ENCODE data around the gene KCND1. TPM values are rescaled to one million over a fixed set of nuclear protein-coding genes. Genes with fewer than 3 reads are reported as not detected.
A peak's percentile ranks its signal among the peaks of the same experiment; 100 is the strongest.

KCND1 gene
- total RNA-seq, 4 donors from 2014 or later = 2.1 to 7.5 (median 4.2) TPM

GRCh38 chrX:48913605-48914366 is 57.9 kb downstream of the KCND1 start:
- no peak overlapping the region for H3K27ac ChIP-seq
- H3K4me3 ChIP-seq = no peak overlapping the region
- H3K4me1 ChIP-seq = peaks cover 0 to 29% (median 0%) of the 10 kb centered on the region in 4 donors
- no peaks in the 10 kb centered on the region for H3K9me3 ChIP-seq
- TF ChIP-seq CTCF (IDR thresholded peaks at IDR 0.05) = no peak
- TF ChIP-seq POLR2A (IDR thresholded peaks at IDR 0.05) = no peak
- no peak for TF ChIP-seq EP300 (IDR thresholded peaks at IDR 0.05)
- peaks cover 0 to 14% (median 0%) of the 10 kb centered on the region in 3 donors for H3K36me3 ChIP-seq
- no peaks in the 10 kb centered on the region for H3K27me3 ChIP-seq
- DNase-seq (ENCODE audit: low spot score in 2 of 2) = no peak
- 56 to 80% methylated on average over 1 to 5 of the region's 5 CpGs for WGBS, 2 donors

GRCh38 chrX:48911412-48912182 is 60.0 kb downstream of the KCND1 start, which contains the start of gene SLC35A2:
SLC35A2 (minus strand) TSS chrX:48911646; CDS start chrX:48911636, 10 bp downstream.
- H3K27me3 ChIP-seq = no peaks in the 10 kb centered on the region
- H3K36me3 ChIP-seq = peaks cover 0 to 17% (median 0%) of the 10 kb centered on the region in 3 donors
- H3K4me1 ChIP-seq = peaks cover 0 to 17% (median 0%) of the 10 kb centered on the region in 4 donors
- peak in 1 of 2 donors; percentile 56 for TF ChIP-seq POLR2A (IDR thresholded peaks at IDR 0.05)
- TF ChIP-seq EP300 (IDR thresholded peaks at IDR 0.05) = peak in 1 of 2 donors; percentile 76
- no peak for TF ChIP-seq CTCF (IDR thresholded peaks at IDR 0.05)
- WGBS, 2 donors = 0 to 35% methylated on average over 21 to 47 of the region's 60 CpGs
- peak within 1 kb of the TSS; percentile 64 to 89 (median 78) for H3K27ac ChIP-seq
- peak; percentile 68 to 71 for DNase-seq (ENCODE audit: low spot score in 2 of 2)
- H3K4me3 ChIP-seq = peak within 1 kb of the TSS; percentile 43 to 77 (median 56)
- H3K9me3 ChIP-seq = no peaks in the 10 kb centered on the region

Small RNA genes within 50 kb of the gene (small RNA-seq; reads per million reads assigned to genes)
- not detected for gene RNU6-722P

Other genes with a start within 250 kb of the KCND1 start
- not detected for gene GLOD5, start 210.1 kb downstream of the KCND1 start, total RNA-seq
- gene GATA1, start 185.3 kb downstream of the KCND1 start, total RNA-seq = under 1 TPM in 1 of 4 donors, not detected in 3; 0.90 TPM
- gene HDAC6, start 169.8 kb downstream of the KCND1 start, total RNA-seq = 100 to 1,000 TPM; 101 to 160 (median 120) TPM
- gene ERAS, start 145.3 kb downstream of the KCND1 start, total RNA-seq = not detected
- gene PCSK1N, start 136.2 kb downstream of the KCND1 start, total RNA-seq = 10 to 100 TPM in 1 of 4 donors, 1 to 10 TPM in 3; 5.0 to 21.8 (median 7.3) TPM
- 10 to 100 TPM; 42.0 to 66.6 (median 47.1) TPM for gene TIMM17B, start 74.1 kb downstream of the KCND1 start, total RNA-seq
- 10 to 100 TPM; 40.4 to 60.3 (median 48.7) TPM for gene PQBP1, start 73.9 kb downstream of the KCND1 start, total RNA-seq
- 10 to 100 TPM; 17.0 to 35.5 (median 17.1) TPM for gene SLC35A2, start 60.2 kb downstream of the KCND1 start, total RNA-seq
- gene PIM2, start 52.8 kb downstream of the KCND1 start, total RNA-seq = 1 to 10 TPM; 4.9 to 8.4 (median 6.8) TPM
- gene OTUD5, start 14.2 kb downstream of the KCND1 start, total RNA-seq = 10 to 100 TPM; 39.8 to 79.2 (median 51.6) TPM
- 10 to 100 TPM; 42.5 to 76.2 (median 58.6) TPM for gene GRIPAP1, start 30.4 kb upstream of the KCND1 start, total RNA-seq
- 100 to 1,000 TPM in 3 of 4 donors, 10 to 100 TPM in 1; 98.6 to 124 (median 117) TPM for gene TFE3, start 71.5 kb upstream of the KCND1 start, total RNA-seq
- 1 to 10 TPM; 4.1 to 6.6 (median 4.5) TPM for gene CCDC120, start 87.2 kb upstream of the KCND1 start, total RNA-seq
- 10 to 100 TPM; 16.5 to 28.8 (median 19.9) TPM for gene PRAF2, start 102.2 kb upstream of the KCND1 start, total RNA-seq
- gene WDR45, start 108.0 kb upstream of the KCND1 start, total RNA-seq = 100 to 1,000 TPM in 2 of 4 donors, 10 to 100 TPM in 2; 90.9 to 108 (median 97.7) TPM
- 10 to 100 TPM; 28.8 to 38.8 (median 36.1) TPM for gene GPKOW, start 151.9 kb upstream of the KCND1 start, total RNA-seq
- gene MAGIX, start 190.9 kb upstream of the KCND1 start, total RNA-seq = 1 to 10 TPM; 1.7 to 8.1 (median 2.3) TPM
- 10 to 100 TPM; 22.0 to 34.7 (median 31.5) TPM for gene PLP2, start 200.1 kb upstream of the KCND1 start, total RNA-seq
- 10 to 100 TPM; 18.2 to 32.4 (median 24.4) TPM for gene PRICKLE3, start 214.5 kb upstream of the KCND1 start, total RNA-seq
- 1 to 10 TPM; 3.1 to 9.9 (median 7.7) TPM for gene SYP, start 228.3 kb upstream of the KCND1 start, total RNA-seq

All from tibial nerve (tissue), 4 donors.